GM12878 (cell line): Measurements from ENCODE around the gene PCDHGB5. TPM values are rescaled to one million over a fixed set of nuclear protein-coding genes. Genes with fewer than 3 reads are reported as not detected.

Experiments used
- FOXM1 ChIP-seq: IDR thresholded peaks from 2 replicates; pipeline ENCODE4 v1.6.1; 2012; ENCODE audit warnings: low read depth, mild to moderate bottlenecking, inconsistent platforms, low read length, moderate library complexity
- GATAD2B ChIP-seq: fragments of 450-650 bp; conservative IDR thresholded peaks from 2 replicates; pipeline ENCODE4 v1.6.1; 2017; ENCODE audit warnings: low read depth, mild to moderate bottlenecking, moderate library complexity
- LARP7 ChIP-seq: fragments of 450-650 bp; IDR thresholded peaks from 2 replicates; pipeline ENCODE4 v1.6.1; 2017; ENCODE audit warnings: mild to moderate bottlenecking
- MEF2A ChIP-seq: IDR thresholded peaks from 2 replicates; pipeline ENCODE4 v1.6.1; 2011; ENCODE audit warnings: low read depth, mild to moderate bottlenecking, low read length, moderate library complexity; ENCODE audit not compliant: insufficient read depth
- RAD21 ChIP-seq: IDR thresholded peaks from 2 replicates; pipeline ENCODE4 v1.6.1; 2011; ENCODE audit warnings: mild to moderate bottlenecking, low read depth, low read length, moderate library complexity; ENCODE audit not compliant: insufficient read depth
- SKIL ChIP-seq: fragments of 450-650 bp; IDR thresholded peaks from 2 replicates; pipeline ENCODE4 v1.6.1; 2017; ENCODE audit warnings: mild to moderate bottlenecking, low read depth, inconsistent platforms; ENCODE audit not compliant: poor library complexity, severe bottlenecking
- SREBF2 ChIP-seq: IDR thresholded peaks from 2 replicates; pipeline ENCODE4 v1.6.1; 2012; ENCODE audit warnings: mild to moderate bottlenecking, low read length
- ZSCAN29 ChIP-seq: fragments of 450-650 bp; IDR thresholded peaks from 2 replicates; pipeline ENCODE4 v1.6.1; 2017; ENCODE audit warnings: mild to moderate bottlenecking, moderate library complexity
- polyA plus RNA-seq, 11 experiments: library from polyadenylated mRNA; depleted of rRNA in 4 of 11; unstranded in 6 of 11; stranded (reverse) in 5 of 11; fragments of >200 nt; fragmentation: Nextera tagmentation in 4 of 11; fragmentation: Illumina TruSeq in 1 of 11; extraction: Ambion mirVana in 4 of 11; extraction: Trizol in 1 of 11; gene quantifications; 1 replicate in 1 of 11; 2 replicates in 10 of 11; pipeline versions ENCODE4 v1.2.1 to v1.2.3, GENCODE V29; 2011 to 2016; ENCODE audit warnings: inconsistent platforms in 2 of 11, missing spikeins in 2 of 11, low read depth in 1 of 11
- total RNA-seq, 4 experiments: library from RNA; depleted of rRNA in 3 of 4; stranded (reverse); fragments of >200 nt in 3 of 4; fragmentation: Illumina TruSeq in 1 of 4; extraction: Trizol in 1 of 4; gene quantifications; 2 replicates each; pipeline versions ENCODE4 v1.2.1 to v1.2.3, GENCODE V29; 2013 to 2021
- TF ChIP-seq, protein P1 (sequence below), 3 experiments: IDR thresholded peaks in 2 of 3; conservative IDR thresholded peaks in 1 of 3; 2 replicates each; pipeline ENCODE4 v1.5.1; 2011; ENCODE audit warnings: low read depth in 3 of 3, low read length in 3 of 3, mild to moderate bottlenecking in 3 of 3, control low read depth in 2 of 3, moderate library complexity in 2 of 3, inconsistent platforms in 1 of 3, mixed read lengths in 1 of 3; ENCODE audit not compliant: control insufficient read depth in 2 of 3, insufficient read depth in 1 of 3; ENCODE audit errors: extremely low read depth in 1 of 3

The PCDHGB5 gene
- total and polyA plus RNA-seq, 10 of the 15 experiments (the other 5 are each of a cell fraction or from before 2014, with no cell fraction given): 0.02 to 2.3 (median 1.3) TPM; not detected in 1

DNA sequence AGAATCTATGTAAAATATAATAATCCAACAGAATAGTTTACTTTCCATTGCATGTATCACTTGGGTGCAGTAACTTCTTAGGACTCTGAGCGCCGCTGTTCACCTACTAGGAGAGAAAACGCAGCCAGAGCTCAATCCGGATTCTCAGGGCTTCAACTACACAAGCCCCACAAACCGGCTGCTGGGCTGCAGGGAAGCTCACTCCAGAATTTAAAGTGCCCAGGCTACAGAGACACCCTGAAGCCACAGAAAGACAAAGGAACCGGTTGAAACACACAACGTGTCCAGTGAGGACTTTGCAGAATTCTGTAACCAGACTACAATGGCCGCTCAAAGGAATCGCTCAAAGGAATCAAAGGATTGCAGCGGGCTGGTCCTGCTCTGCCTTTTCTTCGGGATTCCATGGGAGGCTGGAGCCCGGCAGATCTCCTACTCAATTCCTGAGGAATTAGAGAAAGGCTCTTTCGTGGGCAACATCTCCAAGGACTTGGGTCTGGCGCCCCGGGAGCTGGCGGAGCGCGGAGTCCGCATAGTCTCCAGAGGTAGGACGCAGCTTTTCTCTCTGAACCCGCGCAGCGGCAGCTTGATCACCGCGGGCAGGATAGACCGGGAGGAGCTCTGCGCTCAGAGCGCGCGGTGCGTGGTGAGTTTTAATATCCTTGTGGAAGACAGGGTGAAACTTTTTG lies 15.2 kb downstream of the PCDHGB5 start, which contains the start of gene PCDHGA10 (continued):
- TF ChIP-seq SKIL (peak; percentile 31), MEF2A (no peak), ZSCAN29 (peak; percentile 99), FOXM1 (0 out of 2 replicates have a peak, but pooled peaks have one; percentile 18), LARP7 (no peak), RAD21 (peak; percentile 86), GATAD2B (no peak), SREBF2 (no peak)
- TF ChIP-seq, protein P1, sequence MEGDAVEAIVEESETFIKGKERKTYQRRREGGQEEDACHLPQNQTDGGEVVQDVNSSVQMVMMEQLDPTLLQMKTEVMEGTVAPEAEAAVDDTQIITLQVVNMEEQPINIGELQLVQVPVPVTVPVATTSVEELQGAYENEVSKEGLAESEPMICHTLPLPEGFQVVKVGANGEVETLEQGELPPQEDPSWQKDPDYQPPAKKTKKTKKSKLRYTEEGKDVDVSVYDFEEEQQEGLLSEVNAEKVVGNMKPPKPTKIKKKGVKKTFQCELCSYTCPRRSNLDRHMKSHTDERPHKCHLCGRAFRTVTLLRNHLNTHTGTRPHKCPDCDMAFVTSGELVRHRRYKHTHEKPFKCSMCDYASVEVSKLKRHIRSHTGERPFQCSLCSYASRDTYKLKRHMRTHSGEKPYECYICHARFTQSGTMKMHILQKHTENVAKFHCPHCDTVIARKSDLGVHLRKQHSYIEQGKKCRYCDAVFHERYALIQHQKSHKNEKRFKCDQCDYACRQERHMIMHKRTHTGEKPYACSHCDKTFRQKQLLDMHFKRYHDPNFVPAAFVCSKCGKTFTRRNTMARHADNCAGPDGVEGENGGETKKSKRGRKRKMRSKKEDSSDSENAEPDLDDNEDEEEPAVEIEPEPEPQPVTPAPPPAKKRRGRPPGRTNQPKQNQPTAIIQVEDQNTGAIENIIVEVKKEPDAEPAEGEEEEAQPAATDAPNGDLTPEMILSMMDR (IDR thresholded peaks at IDR 0.05 in 2 of 3, conservative IDR thresholded peaks at IDR 0.05 in 1 of 3; ENCODE audit: control insufficient read depth in 2 of 3, extremely low read depth in 1 of 3, insufficient read depth in 1 of 3, low read depth in 3 of 3, low read length in 3 of 3): peak; percentile 81 to 86 (median 83)
